ENCODE data around the gene GAS2.

DNA sequence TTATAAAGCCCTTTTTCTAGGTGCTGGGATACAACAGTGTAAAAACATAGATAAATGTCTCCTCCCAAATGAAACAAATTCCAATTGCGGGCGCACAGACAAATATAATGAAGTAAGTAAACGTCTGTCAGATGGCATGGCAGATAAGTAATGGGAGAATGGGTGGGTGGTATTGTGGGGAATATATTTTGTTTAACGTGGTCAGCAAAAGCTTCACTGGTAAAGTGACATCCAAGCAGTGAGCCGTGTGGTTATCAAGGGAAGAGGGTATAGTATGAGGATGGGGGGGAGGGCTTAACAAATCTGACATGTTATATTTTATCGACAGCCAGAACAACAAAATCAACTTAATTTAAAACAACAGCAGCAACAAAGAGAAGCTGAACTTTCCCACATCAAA is 162.0 kb downstream of the GAS2 start:
- TF ChIP-seq POLR2AphosphoS5 (IDR thresholded peaks at IDR 0.05): no peak
- TF ChIP-seq POLR2A (IDR thresholded peaks at IDR 0.05): no peak
- TF ChIP-seq, protein P1, sequence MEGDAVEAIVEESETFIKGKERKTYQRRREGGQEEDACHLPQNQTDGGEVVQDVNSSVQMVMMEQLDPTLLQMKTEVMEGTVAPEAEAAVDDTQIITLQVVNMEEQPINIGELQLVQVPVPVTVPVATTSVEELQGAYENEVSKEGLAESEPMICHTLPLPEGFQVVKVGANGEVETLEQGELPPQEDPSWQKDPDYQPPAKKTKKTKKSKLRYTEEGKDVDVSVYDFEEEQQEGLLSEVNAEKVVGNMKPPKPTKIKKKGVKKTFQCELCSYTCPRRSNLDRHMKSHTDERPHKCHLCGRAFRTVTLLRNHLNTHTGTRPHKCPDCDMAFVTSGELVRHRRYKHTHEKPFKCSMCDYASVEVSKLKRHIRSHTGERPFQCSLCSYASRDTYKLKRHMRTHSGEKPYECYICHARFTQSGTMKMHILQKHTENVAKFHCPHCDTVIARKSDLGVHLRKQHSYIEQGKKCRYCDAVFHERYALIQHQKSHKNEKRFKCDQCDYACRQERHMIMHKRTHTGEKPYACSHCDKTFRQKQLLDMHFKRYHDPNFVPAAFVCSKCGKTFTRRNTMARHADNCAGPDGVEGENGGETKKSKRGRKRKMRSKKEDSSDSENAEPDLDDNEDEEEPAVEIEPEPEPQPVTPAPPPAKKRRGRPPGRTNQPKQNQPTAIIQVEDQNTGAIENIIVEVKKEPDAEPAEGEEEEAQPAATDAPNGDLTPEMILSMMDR (IDR thresholded peaks at IDR 0.05): no peak
